Subcutaneous abdominal adipose tissue (tissue), 5 donors: ENCODE data around the gene MUS81.
"Not testable (repeated sequence)": the region's sequence is repeated elsewhere in the genome, so short reads cannot be mapped to it uniquely, and the experiment has no call there.

Experiments used
- H3K27ac ChIP-seq: one replicate; pipeline ENCODE4 v1.7.0; 2013; ENCODE audit warnings: low read depth, mild to moderate bottlenecking, inconsistent platforms, low read length, moderate library complexity
- H3K27me3 ChIP-seq, 5 donors: one replicate each; pipeline ENCODE4 v1.7.0; 2013; ENCODE audit warnings: low read length in 5 of 5, inconsistent platforms in 1 of 5; ENCODE audit not compliant: control insufficient read depth in 5 of 5, insufficient read depth in 4 of 5
- H3K36me3 ChIP-seq, 5 donors: one replicate each; pipeline ENCODE4 v1.7.0; 2013; ENCODE audit warnings: low read length in 5 of 5; ENCODE audit not compliant: control insufficient read depth in 5 of 5, insufficient read depth in 5 of 5
- H3K4me1 ChIP-seq, 5 donors: one replicate each; pipeline ENCODE4 v1.7.0; 2013; ENCODE audit warnings: low read length in 5 of 5, mild to moderate bottlenecking in 3 of 5, moderate library complexity in 1 of 5; ENCODE audit not compliant: control insufficient read depth in 5 of 5, insufficient read depth in 5 of 5
- H3K4me3 ChIP-seq, 5 donors: one replicate each; pipeline ENCODE4 v1.7.0; 2013; ENCODE audit warnings: low read length in 5 of 5, low read depth in 1 of 5
- H3K9ac ChIP-seq, 5 donors: one replicate each; pipeline ENCODE4 v1.7.0; 2013; ENCODE audit warnings: low read length in 5 of 5, mild to moderate bottlenecking in 4 of 5, moderate library complexity in 3 of 5
- H3K9me3 ChIP-seq, 5 donors: one replicate each; pipeline ENCODE4 v1.7.0; 2013; ENCODE audit warnings: low read length in 5 of 5; ENCODE audit not compliant: control insufficient read depth in 5 of 5
- donor health status: healthy.
- donor health status: healthy.
- donor health status: healthy.
- donor health status: healthy.
- donor health status: healthy.

MUS81 gene

DNA sequence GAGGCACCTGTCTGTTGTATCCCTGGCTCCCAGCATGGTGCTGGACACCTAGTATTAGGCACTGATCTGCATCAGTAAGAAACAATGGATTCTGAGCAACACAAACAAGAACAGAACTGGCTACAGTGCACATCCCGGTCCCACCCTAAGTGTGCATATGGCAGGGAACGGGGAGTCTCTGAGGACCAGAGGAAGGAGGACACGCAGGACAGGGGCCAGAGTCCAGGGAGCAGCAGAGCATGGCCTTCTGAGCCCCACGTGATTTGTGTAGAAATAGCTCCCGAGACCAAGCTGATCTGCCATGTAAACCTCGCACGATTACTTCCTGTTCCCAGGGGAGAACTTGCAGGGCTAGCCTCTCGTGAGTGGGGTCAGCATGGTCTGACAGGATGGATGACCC lies 39.1 kb upstream of the MUS81 start:
- Histone ChIP-seq H3K4me3 (no peak overlapping the region), H3K27ac (no peak overlapping the region), H3K4me1 (peaks cover 0 to 17% (median 16%) of the 10 kb centered on the region in 5 donors), H3K9ac (peak overlapping the region in 1 of 5 donors; percentile 13), H3K27me3 (peaks cover 0 to 3% (median 0%) of the 10 kb centered on the region in 5 donors), H3K9me3 (no peaks in the 10 kb centered on the region), H3K36me3 (no peaks in the 10 kb centered on the region)

DNA sequence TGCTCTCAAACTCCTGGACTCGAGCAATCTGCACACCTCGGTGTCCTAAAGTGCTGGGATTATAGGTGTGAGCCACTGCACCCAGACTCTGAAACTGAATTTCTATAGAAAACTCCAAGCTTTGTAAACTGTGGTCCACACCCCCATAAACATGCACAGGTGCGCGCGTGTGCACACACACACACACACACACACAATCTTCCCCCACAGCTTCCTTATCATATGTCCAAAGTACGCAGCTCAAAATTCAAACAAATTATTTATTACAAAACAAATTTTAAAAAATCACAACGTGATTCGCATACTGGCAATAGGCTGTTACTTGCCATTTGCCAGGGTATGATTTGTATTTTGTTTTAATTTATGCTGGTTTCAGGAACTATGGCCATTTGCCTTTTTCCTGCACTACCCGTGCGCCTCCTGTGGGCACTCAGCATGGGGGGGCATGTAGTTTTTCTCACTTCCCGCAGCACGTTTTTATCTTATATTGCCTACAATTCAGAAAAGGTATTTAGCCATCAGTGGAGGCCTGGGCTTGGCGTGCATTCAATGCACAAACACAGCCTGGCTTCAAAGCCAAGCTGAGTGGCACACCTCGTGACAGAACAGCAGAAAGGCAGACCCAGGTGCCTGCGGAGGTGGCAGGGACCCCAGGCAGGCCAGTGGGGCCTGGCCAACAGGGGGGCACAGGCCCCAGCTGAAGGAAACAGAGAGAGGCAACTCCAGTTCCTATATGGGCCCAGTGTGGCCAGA lies 37.3 kb upstream of the MUS81 start:
- peaks cover 0 to 3% (median 0%) of the 10 kb centered on the region in 5 donors for H3K27me3 ChIP-seq
- H3K4me3 ChIP-seq, result no peak overlapping the region
- no peaks in the 10 kb centered on the region for H3K36me3 ChIP-seq
- H3K9ac ChIP-seq, result no peak overlapping the region
- H3K27ac ChIP-seq, result no peak overlapping the region
- no peaks in the 10 kb centered on the region for H3K9me3 ChIP-seq
- peaks cover 0 to 3% (median 0%) of the 10 kb centered on the region in 5 donors for H3K4me1 ChIP-seq

DNA sequence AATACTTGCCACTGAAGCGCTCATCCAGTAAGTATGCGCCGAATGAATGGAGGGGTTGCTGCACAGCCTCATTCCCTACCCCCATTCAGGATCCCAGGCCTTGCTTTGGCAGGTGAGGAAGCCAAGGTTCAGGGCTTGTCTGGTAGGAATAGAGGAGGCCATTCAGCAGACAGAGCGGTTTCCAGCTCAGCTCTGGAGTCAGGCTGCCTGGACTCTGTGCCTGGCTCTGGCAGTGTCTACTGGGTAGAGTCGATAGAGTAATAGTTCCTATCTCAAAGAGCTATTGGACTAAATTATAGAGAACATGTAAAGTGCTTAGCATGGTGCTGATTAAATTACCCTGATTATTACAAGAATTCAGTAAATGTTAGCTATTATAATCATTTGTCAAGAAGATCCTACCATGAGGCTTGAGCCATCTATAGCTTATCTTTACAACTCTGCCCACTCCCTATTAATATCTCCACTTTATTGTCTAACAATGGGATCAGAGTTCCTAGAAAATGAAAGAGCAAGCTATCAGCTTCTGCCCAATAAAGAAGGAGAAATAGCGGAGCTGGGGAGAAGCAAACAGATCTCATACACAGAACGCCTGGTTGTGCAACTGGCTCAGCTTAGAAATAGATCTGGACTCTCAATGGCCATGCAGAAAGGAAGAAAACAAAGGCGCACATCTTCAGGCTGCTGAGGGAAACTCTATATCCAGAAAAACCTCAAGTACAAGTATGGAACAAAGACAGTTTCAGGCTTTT lies 33.1 kb upstream of the MUS81 start:
- peak overlapping the region in 1 of 5 donors; percentile 12 for H3K9ac ChIP-seq
- H3K36me3 ChIP-seq, result no peaks in the 10 kb centered on the region
- no peaks in the 10 kb centered on the region for H3K9me3 ChIP-seq
- no peak overlapping the region for H3K27ac ChIP-seq
- no peaks in the 10 kb centered on the region for H3K4me1 ChIP-seq
- peaks cover 0 to 5% (median 0%) of the 10 kb centered on the region in 5 donors for H3K27me3 ChIP-seq
- no peak overlapping the region for H3K4me3 ChIP-seq

DNA sequence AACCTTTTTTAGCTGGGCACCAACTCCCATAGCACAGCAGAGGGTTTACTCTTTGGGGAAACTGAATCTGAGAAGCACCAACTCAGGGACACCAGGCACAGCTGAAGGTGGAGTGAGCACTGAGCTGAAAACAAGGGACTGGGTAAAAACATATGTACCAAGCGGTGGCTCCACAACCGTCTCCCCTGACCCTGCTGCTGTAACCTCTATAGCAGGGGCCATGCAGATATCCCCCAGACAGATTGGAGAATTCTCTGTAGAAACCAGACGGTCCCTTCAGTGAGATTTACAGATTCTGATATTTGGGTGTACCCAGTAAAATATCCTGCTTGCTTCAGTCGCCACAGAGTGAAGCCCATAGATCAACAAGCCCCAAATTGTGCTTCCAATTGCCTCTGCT lies 30.8 kb upstream of the MUS81 start:
- no peaks in the 10 kb centered on the region for H3K36me3 ChIP-seq
- peaks cover 0 to 5% (median 0%) of the 10 kb centered on the region in 5 donors for H3K27me3 ChIP-seq
- no peak overlapping the region for H3K27ac ChIP-seq
- no peak overlapping the region for H3K4me3 ChIP-seq
- no peak overlapping the region for H3K9ac ChIP-seq
- no peaks in the 10 kb centered on the region for H3K9me3 ChIP-seq
- peaks cover 5 to 17% (median 16%) of the 10 kb centered on the region in 5 donors for H3K4me1 ChIP-seq

DNA sequence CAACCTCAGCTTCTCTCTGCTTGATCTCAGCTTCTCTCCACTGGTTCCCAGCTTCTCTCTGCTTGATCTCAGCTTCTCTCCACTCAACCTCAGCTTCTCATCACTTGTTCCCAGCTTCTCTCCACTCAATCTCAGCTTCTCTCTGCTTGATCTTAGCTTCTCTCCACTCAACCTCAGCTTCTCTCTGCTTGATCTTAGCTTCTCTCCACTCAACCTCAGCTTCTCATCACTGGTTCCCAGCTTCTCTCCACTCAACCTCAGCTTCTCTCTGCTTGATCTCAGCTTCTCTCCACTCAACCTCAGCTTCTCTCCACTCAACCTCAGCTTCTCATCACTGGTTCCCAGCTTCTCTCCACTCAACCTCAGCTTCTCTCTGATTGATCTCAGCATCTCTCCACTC lies 28.0 kb upstream of the MUS81 start:
- H3K27ac ChIP-seq, H3K4me3 ChIP-seq, H3K9ac ChIP-seq, H3K27me3 ChIP-seq, H3K9me3 ChIP-seq, H3K36me3 ChIP-seq: not testable (repeated sequence)
- H3K4me1 ChIP-seq, result peaks cover 5 to 18% (median 17%) of the 10 kb centered on the region in 5 donors

DNA sequence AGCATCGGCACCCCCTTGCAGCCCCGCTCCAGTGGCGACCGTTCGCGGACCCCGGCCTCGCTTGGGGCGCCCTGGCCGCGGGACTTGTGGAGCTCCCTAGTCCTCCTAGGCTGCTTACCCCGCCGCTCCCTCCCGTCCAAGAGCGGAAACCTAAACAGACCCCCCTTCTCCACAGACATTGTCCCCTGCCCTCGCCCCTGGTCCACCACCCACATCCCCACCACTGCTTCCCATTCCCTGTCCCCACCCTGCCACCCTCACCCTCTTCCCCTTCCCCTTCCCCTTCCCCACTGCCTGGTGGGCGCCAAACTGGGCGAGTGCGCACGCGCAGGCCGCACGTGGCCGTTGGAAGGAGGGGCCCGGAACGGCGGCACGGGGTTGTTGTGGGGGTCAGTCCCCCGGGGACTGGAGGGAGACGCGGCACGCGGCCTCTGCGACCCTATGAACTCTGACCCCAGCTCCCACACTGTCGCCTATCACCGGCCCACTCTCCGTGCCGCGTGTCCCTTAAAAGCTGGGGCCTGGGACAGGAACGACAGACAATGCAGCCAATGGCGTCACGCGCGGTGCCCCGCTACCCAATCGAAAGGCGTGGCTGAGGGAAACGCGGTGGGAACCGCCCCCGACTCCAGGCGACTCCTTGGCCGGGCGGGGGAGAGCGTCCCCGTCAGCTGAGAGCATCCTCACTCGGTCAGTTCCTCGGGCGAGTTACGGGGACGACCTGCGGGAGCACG lies 26.8 kb upstream of the MUS81 start, which contains the start of gene SNX32:
Gene SNX32 (plus strand): TSS at position 667 of the 734 bp plus-strand sequence. CDS start 103 bp downstream, outside the sequence.
- Histone ChIP-seq H3K9me3 (no peaks in the 10 kb centered on the region), H3K27me3 (peaks cover 0 to 5% (median 0%) of the 10 kb centered on the region in 5 donors), H3K4me3 (peak within 1 kb of the TSS; percentile 57 to 73 (median 69)), H3K27ac (peak within 1 kb of the TSS; percentile 37), H3K36me3 (no peaks in the 10 kb centered on the region), H3K9ac (peak within 1 kb of the TSS in 4 of 5 donors; percentile 25 to 75 (median 57)), H3K4me1 (peaks cover 5 to 18% (median 17%) of the 10 kb centered on the region in 5 donors)

DNA sequence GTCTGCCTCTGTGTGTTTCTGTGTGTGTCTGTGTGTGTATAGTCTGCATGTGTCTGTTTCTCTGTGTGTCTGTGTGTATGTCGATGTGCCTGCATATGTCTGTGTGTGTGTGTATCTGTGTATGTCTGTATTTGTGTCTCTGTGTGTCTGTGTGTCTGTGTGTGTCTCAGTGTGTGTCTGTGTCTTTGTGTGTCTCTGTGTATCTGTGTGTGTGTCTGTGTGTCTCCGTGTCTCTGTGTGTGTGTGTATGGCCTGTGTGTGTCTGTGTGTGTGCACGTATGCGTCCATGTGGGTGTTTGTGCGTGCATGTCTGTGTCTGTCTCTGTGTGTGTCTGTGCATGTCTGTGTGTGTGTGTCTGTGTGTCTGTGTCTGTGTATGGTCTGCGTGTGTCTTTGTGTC lies 26.0 kb upstream of the MUS81 start:
- Histone ChIP-seq H3K27ac (no peak overlapping the region), H3K9me3 (no peaks in the 10 kb centered on the region), H3K9ac (peak overlapping the region in 2 of 5 donors; percentile 55 to 59), H3K4me1 (peaks cover 5 to 18% (median 17%) of the 10 kb centered on the region in 5 donors), H3K36me3 (no peaks in the 10 kb centered on the region), H3K27me3 (peaks cover 0 to 4% (median 0%) of the 10 kb centered on the region in 5 donors), H3K4me3 (peak overlapping the region; percentile 51 to 73 (median 69))

DNA sequence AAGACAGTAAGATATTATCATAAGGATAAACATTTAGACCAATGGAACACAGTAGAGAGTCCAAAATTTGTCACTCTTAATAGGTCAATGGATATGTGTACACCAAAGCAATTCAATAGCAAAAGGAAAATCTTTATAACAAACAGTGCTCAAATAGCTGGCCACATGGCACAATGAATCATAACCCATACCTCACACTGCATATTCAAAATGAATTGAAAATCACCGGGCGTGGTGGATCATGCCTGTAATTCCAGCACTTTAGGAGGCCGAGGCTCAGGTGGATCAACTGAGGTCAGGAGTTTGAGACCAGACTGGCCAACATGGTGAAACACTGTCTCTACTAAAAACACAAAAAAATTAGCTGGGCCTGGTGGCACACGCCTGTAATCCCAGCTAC lies 18.1 kb upstream of the MUS81 start:
- H3K9ac ChIP-seq, result no peak overlapping the region
- H3K36me3 ChIP-seq, result no peaks in the 10 kb centered on the region
- no peak overlapping the region for H3K4me3 ChIP-seq
- H3K9me3 ChIP-seq, result no peaks in the 10 kb centered on the region
- no peaks in the 10 kb centered on the region for H3K4me1 ChIP-seq
- H3K27me3 ChIP-seq, result no peaks in the 10 kb centered on the region
- no peak overlapping the region for H3K27ac ChIP-seq

DNA sequence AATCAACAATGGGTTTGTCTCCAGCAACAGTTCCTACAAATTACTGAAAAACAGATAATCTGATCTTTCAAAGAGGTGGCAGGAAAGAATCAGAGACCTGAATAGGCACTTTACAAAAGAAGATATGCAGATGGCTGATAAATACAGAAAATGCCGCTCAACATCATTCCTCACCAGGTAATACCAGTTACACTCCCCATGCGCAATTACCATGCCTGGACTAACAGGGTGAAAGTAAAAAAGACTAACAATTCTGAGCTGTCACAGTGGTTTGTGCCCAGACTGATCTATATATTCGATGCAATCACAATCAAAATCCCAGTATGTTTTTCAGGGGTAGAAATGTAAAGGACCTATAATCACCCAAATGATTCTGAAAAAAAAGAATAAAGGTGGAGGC lies 16.4 kb upstream of the MUS81 start:
- Histone ChIP-seq H3K4me3 (no peak overlapping the region), H3K36me3 (no peaks in the 10 kb centered on the region), H3K27me3 (no peaks in the 10 kb centered on the region), H3K27ac (no peak overlapping the region), H3K9ac (no peak overlapping the region), H3K9me3 (no peaks in the 10 kb centered on the region), H3K4me1 (no peaks in the 10 kb centered on the region)
